Caco-2 (cell line): Measurements from ENCODE around the gene SAXO2. TPM values are rescaled to one million over a fixed set of nuclear protein-coding genes. Genes with fewer than 3 reads are reported as not detected.
"Not testable (repeated sequence)": the region's sequence is repeated elsewhere in the genome, so short reads cannot be mapped to it uniquely, and the experiment has no call there.

Experiments
- BruUV-seq: library from RNA; stranded (reverse); fragments of 400-500 nt; replicated peaks from 2 replicates; lab custom pipeline; 2021; lab: Mats Ljungman, UMichigan
- CTCF ChIA-PET: fragments of 300-600 bp; sonication (Branson Sonifier 250); formaldehyde crosslinking; loops from one replicate; lab custom pipeline; 2022; ENCODE audit warnings: antibody characterized with exemption; lab: Charles Lee
- POLR2A ChIA-PET: fragments of 300-600 bp; sonication (Branson Sonifier 250); formaldehyde crosslinking; loops from one replicate; lab custom pipeline; 2022; ENCODE audit warnings: antibody characterized with exemption; lab: Charles Lee
- DNase-seq, 2 experiments: peaks; one replicate each; pipeline versions ENCODE4 v3.0.0 to v3.0.0-alpha.2; 2020 to 2022
- H3K27me3 ChIP-seq: replicated peaks from 2 replicates; pipeline ENCODE4 v1.6.0; 2011; ENCODE audit warnings: low read length; ENCODE audit not compliant: control insufficient read depth, insufficient read depth
- H3K36me3 ChIP-seq: 2 replicates; pipeline ENCODE4 v1.5.1; 2011; ENCODE audit warnings: low read length; ENCODE audit not compliant: control insufficient read depth, insufficient read depth
- H3K4me1 ChIP-seq: fragments of 250-450 bp; sonication (Bioruptor Pico); 2 replicates; pipeline ENCODE4 v1.5.1; 2020; ENCODE audit warnings: mild to moderate bottlenecking
- H3K4me3 ChIP-seq: 2 replicates; pipeline ENCODE4 v1.5.1; 2011; ENCODE audit warnings: low read depth, mild to moderate bottlenecking, control low read depth, low read length
- H3K9me3 ChIP-seq: fragments of 250-450 bp; sonication (Bioruptor Pico); 2 replicates; pipeline ENCODE4 v1.5.1; 2020; ENCODE audit warnings: mild to moderate bottlenecking, moderate library complexity
- H3K27ac Mint-ChIP-seq: one replicate; pipeline ENCODE4 v1.8.0; 2022; ENCODE audit warnings: mixed read lengths; ENCODE audit not compliant: unreplicated experiment
- H3K27me3 Mint-ChIP-seq: one replicate; pipeline ENCODE4 v1.8.0; 2022; ENCODE audit warnings: mixed read lengths; ENCODE audit not compliant: insufficient read depth, unreplicated experiment
- H3K36me3 Mint-ChIP-seq: one replicate; pipeline ENCODE4 v1.8.0; 2022; ENCODE audit warnings: mild to moderate bottlenecking, mixed read lengths; ENCODE audit not compliant: insufficient read depth, unreplicated experiment
- H3K4me1 Mint-ChIP-seq: one replicate; pipeline ENCODE4 v1.8.0; 2022; ENCODE audit warnings: low read depth, mixed read lengths; ENCODE audit not compliant: unreplicated experiment
- H3K4me3 Mint-ChIP-seq: one replicate; pipeline ENCODE4 v1.8.0; 2022; ENCODE audit warnings: mild to moderate bottlenecking, moderate library complexity, mixed read lengths; ENCODE audit not compliant: unreplicated experiment
- H3K9me3 Mint-ChIP-seq: one replicate; pipeline ENCODE4 v1.8.0; 2022; ENCODE audit warnings: mixed read lengths; ENCODE audit not compliant: unreplicated experiment
- intact Hi-C: fragments of 100-400 bp; cut with micrococcal nuclease; formaldehyde crosslinking; loops from one replicate; pipeline ENCODE4 v1.10.0; 2022; ENCODE audit not compliant: unreplicated experiment
- total RNA-seq: library from RNA; stranded (reverse); gene quantifications from 2 replicates; pipeline ENCODE4 v1.2.3, GENCODE V29; 2022
- TF ChIP-seq, protein P1 (sequence below), 2 experiments: fragments of 200-600 bp in 1 of 2; IDR thresholded peaks; 1 replicate in 1 of 2; 2 replicates in 1 of 2; pipeline versions ENCODE4 v1.5.1 to v1.8.0; 2011 to 2022; ENCODE audit warnings: antibody characterized with exemption in 1 of 2, control low read depth in 1 of 2, inconsistent platforms in 1 of 2, low read depth in 1 of 2, low read length in 1 of 2, mild to moderate bottlenecking in 1 of 2, moderate library complexity in 1 of 2; ENCODE audit not compliant: insufficient read depth in 1 of 2, severe bottlenecking in 1 of 2, unreplicated experiment in 1 of 2

The SAXO2 gene
- total RNA-seq, 1 experiment from 2014 or later: 0.61 TPM

DNA sequence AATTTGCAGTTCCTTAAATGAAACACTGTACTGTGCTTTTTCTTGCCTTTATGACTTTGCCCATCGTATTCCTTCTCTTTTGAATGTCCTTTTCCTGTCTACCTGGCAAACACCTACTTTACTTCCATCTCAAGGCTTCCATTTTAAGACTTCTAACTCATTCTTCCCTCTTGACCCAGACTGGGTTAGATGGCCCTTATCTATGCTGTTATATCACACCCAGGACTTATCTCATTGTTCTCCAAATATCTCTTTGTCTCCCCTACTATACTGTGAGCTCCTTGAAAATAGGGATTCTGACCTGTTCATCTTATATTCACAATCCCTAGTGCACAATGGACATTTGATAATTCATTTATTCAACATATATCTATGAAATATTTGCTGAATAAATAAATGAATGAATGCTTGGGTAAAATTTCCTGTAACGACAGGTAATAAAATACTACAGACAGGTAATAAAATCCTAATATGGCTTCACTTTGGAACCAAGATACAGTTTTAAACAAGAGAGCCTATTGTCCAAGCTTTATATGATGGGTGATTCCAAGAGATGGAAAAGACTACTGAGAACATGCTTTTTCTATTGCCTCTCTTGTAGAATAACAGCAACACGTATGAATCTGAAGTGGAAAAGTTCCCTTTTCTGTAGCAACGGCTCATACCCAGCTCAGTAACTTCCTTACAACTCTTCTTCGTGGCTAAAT lies 22.8 kb upstream of the SAXO2 start:
- no peaks in the 10 kb centered on the region for H3K27me3 ChIP-seq
- Mint-ChIP-seq H3K9me3 (no peaks in the 10 kb centered on the region), H3K36me3 (peaks cover 5% of the 10 kb centered on the region), H3K27me3 (no peaks in the 10 kb centered on the region), H3K4me3 (no peak overlapping the region), H3K27ac (no peak overlapping the region), H3K4me1 (no peaks in the 10 kb centered on the region)
- BruUV-seq: no TSS peak
- DNase-seq: no peak
- H3K4me1 ChIP-seq: no peaks in the 10 kb centered on the region
- CTCF ChIA-PET: no interaction called here
- intact Hi-C loops: no loop called here
- TF ChIP-seq, protein P1, sequence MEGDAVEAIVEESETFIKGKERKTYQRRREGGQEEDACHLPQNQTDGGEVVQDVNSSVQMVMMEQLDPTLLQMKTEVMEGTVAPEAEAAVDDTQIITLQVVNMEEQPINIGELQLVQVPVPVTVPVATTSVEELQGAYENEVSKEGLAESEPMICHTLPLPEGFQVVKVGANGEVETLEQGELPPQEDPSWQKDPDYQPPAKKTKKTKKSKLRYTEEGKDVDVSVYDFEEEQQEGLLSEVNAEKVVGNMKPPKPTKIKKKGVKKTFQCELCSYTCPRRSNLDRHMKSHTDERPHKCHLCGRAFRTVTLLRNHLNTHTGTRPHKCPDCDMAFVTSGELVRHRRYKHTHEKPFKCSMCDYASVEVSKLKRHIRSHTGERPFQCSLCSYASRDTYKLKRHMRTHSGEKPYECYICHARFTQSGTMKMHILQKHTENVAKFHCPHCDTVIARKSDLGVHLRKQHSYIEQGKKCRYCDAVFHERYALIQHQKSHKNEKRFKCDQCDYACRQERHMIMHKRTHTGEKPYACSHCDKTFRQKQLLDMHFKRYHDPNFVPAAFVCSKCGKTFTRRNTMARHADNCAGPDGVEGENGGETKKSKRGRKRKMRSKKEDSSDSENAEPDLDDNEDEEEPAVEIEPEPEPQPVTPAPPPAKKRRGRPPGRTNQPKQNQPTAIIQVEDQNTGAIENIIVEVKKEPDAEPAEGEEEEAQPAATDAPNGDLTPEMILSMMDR (IDR thresholded peaks at IDR 0.05; ENCODE audit: insufficient read depth in 1 of 2, low read depth in 1 of 2, low read length in 1 of 2, severe bottlenecking in 1 of 2, unreplicated experiment in 1 of 2): no peak
- POLR2A ChIA-PET: no interaction called here
- no peaks in the 10 kb centered on the region for H3K36me3 ChIP-seq
- H3K9me3 ChIP-seq: no peaks in the 10 kb centered on the region
- H3K4me3 ChIP-seq: no peak overlapping the region

- H3K4me3 ChIP-seq, POLR2A ChIA-PET, H3K27ac Mint-ChIP-seq, H3K36me3 ChIP-seq, H3K27me3 Mint-ChIP-seq, BruUV-seq, H3K4me1 Mint-ChIP-seq, H3K4me1 ChIP-seq, intact Hi-C loops, H3K4me3 Mint-ChIP-seq, CTCF ChIA-PET, H3K27me3 ChIP-seq, H3K36me3 Mint-ChIP-seq, H3K9me3 Mint-ChIP-seq, H3K9me3 ChIP-seq, DNase-seq: not testable (repeated sequence)
Observed at GRCh38 chr15:82241836-82242499, 20.6 kb upstream of the SAXO2 start.

- H3K36me3 Mint-ChIP-seq, H3K36me3 ChIP-seq, H3K27ac Mint-ChIP-seq, POLR2A ChIA-PET, intact Hi-C loops, H3K4me1 Mint-ChIP-seq, DNase-seq, H3K4me3 Mint-ChIP-seq, H3K9me3 Mint-ChIP-seq, H3K27me3 Mint-ChIP-seq, H3K4me3 ChIP-seq, H3K4me1 ChIP-seq, BruUV-seq, CTCF ChIA-PET, H3K9me3 ChIP-seq, H3K27me3 ChIP-seq: not testable (repeated sequence)
Observed at GRCh38 chr15:82243644-82244043, 19.0 kb upstream of the SAXO2 start.

DNA sequence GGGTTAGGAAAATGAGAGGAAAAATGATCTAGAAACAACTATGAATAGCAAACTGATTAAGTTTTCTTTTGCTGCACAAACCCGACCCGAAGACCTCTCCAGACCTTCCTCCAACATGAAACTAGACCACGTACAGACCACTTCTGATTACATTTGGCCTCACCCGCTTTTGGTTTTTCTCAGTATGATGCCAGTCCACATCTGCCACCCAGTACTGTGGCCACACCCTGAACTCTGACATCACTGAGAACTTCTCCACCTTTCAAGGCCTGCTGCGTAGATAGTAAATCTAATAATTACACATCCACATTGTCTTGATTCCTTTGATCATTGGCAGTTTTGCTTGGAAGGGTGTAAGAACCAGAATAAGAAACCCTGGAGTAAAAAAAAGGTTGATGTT lies 16.7 kb upstream of the SAXO2 start:
- H3K4me3 ChIP-seq, DNase-seq, BruUV-seq, H3K27ac Mint-ChIP-seq, H3K9me3 Mint-ChIP-seq, H3K9me3 ChIP-seq, H3K36me3 Mint-ChIP-seq, H3K4me3 Mint-ChIP-seq, POLR2A ChIA-PET, CTCF ChIA-PET, H3K27me3 Mint-ChIP-seq, H3K4me1 Mint-ChIP-seq, H3K36me3 ChIP-seq, intact Hi-C loops, H3K27me3 ChIP-seq, H3K4me1 ChIP-seq: not testable (repeated sequence)

DNA sequence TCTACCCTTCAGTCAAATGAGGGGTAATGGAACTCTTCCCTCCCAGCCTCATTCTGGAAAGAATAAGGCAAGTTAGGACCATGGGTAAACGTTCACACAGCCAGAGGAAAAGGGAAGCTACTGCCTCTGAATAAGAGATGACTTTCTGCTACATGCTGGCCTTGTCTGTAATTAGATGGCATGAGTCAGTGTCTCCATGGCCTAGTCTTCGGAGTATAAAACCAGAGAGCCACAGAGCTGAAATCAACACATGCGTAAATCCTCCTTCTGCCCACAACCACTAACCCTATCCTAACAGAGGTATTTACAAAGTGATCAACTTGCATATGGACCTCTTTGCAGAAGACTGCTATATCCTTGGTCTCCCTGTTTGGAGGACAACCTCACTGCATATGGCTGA lies 14.4 kb upstream of the SAXO2 start:
- POLR2A ChIA-PET, H3K27me3 ChIP-seq, H3K4me3 Mint-ChIP-seq, H3K36me3 ChIP-seq, H3K36me3 Mint-ChIP-seq, H3K9me3 ChIP-seq, H3K4me1 Mint-ChIP-seq, intact Hi-C loops, H3K27ac Mint-ChIP-seq, CTCF ChIA-PET, DNase-seq, H3K27me3 Mint-ChIP-seq, H3K9me3 Mint-ChIP-seq, H3K4me3 ChIP-seq, H3K4me1 ChIP-seq, BruUV-seq: not testable (repeated sequence)

GRCh38 chr15:82261566-82262421 lies 824 bp upstream of the SAXO2 start:
- H3K27me3 ChIP-seq, H3K36me3 ChIP-seq, CTCF ChIA-PET, H3K9me3 Mint-ChIP-seq, H3K27me3 Mint-ChIP-seq, H3K9me3 ChIP-seq, BruUV-seq: not testable (repeated sequence)
- Histone ChIP-seq H3K4me1 (peaks cover 13% of the 10 kb centered on the region), H3K4me3 (peak overlapping the region; percentile 92)
- Mint-ChIP-seq H3K4me3 (peak overlapping the region; percentile 97), H3K27ac (peak overlapping the region; percentile 97), H3K36me3 (peaks cover 11% of the 10 kb centered on the region), H3K4me1 (peaks cover 14% of the 10 kb centered on the region)
- POLR2A ChIA-PET: interaction anchor here (0.6 kb wide), 1 partner anchor 1016 kb away, joined by 3 read pairs; no protein-coding TSS in a partner anchor
- peak in 1 of 2 experiments; percentile 47 for DNase-seq
- intact Hi-C loops: loop anchor here (5.0 kb wide), 1 partner anchor 39 kb away; no protein-coding TSS in a partner anchor
